Lower leg skin (tissue), 4 donors: Measurements from ENCODE around the gene IGSF9. TPM values are rescaled to one million over a fixed set of nuclear protein-coding genes. Genes with fewer than 3 reads are reported as not detected.

Source experiments
- DNase-seq, 2 donors: peaks; one replicate each; pipeline ENCODE4 v3.0.0-alpha.2; 2019; ENCODE audit warnings: low spot score in 2 of 2
- H3K4me3 ChIP-seq: fragments of 200-600 bp; sonication (generic); 2 replicates; pipeline ENCODE4 v1.5.1; 2017; ENCODE audit warnings: mild to moderate bottlenecking, low read depth; ENCODE audit not compliant: poor library complexity, severe bottlenecking
- POLR2A ChIP-seq, 2 donors: fragments of 450-650 bp; IDR thresholded peaks; one replicate each; pipeline ENCODE4 v1.6.1; 2016 to 2017; ENCODE audit warnings: antibody characterized with exemption in 2 of 2, mild to moderate bottlenecking in 1 of 2, moderate library complexity in 1 of 2
- WGBS, 2 donors: methylation state at CpG; one replicate each; pipeline ENCODE4 v1.1.5; 2018; 5-methylcytosine and 5-hydroxymethylcytosine counted together
- intact Hi-C: fragments of 100-400 bp; cut with DNase I; formaldehyde crosslinking; loops from one replicate; pipeline ENCODE4 v1.15.0; 2023; ENCODE audit warnings: low total_unique reads
- total RNA-seq, 4 donors: library from RNA; depleted of rRNA; stranded (reverse); fragments of >200 nt; gene quantifications; one replicate each; pipeline ENCODE4 v1.1.0, GENCODE V29; 2016
- TF ChIP-seq, protein P1 (sequence below), 3 donors: fragments of 450-650 bp; IDR thresholded peaks; one replicate each; pipeline ENCODE4 v1.5.1; 2016; ENCODE audit warnings: antibody characterized with exemption in 3 of 3, mild to moderate bottlenecking in 3 of 3, moderate library complexity in 2 of 3

IGSF9 gene
- total RNA-seq, 4 donors from 2014 or later: 17.7 to 29.6 (median 19.6) TPM

DNA sequence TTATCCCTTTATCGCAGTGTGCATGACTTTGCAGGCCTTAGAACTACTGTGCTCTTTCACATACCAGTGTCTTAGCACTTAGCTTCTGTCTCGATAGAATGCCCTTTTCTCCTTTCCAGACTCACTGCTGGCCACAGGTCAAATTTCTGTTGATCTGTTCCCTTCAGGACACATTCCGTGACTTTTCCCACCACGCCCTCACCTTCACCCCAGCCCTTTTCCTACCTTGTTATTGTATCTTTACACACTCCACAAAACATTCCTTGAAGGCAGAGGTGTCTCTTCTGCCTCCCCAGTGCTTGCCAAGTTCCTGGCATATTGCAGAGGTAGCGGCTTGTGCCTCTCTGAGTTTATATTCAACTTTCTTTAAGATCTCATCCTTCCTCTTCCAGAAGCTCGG lies 3.7 kb upstream of the IGSF9 start:
- 54 to 57% methylated on average over 6 of the region's 6 CpGs for WGBS, 2 donors
- DNase-seq: peak in 1 of 2 donors; percentile 43
- no peak overlapping the region for H3K4me3 ChIP-seq
- intact Hi-C loops: no loop called here
- TF ChIP-seq, protein P1, sequence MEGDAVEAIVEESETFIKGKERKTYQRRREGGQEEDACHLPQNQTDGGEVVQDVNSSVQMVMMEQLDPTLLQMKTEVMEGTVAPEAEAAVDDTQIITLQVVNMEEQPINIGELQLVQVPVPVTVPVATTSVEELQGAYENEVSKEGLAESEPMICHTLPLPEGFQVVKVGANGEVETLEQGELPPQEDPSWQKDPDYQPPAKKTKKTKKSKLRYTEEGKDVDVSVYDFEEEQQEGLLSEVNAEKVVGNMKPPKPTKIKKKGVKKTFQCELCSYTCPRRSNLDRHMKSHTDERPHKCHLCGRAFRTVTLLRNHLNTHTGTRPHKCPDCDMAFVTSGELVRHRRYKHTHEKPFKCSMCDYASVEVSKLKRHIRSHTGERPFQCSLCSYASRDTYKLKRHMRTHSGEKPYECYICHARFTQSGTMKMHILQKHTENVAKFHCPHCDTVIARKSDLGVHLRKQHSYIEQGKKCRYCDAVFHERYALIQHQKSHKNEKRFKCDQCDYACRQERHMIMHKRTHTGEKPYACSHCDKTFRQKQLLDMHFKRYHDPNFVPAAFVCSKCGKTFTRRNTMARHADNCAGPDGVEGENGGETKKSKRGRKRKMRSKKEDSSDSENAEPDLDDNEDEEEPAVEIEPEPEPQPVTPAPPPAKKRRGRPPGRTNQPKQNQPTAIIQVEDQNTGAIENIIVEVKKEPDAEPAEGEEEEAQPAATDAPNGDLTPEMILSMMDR (IDR thresholded peaks at IDR 0.05): no peak
- TF ChIP-seq POLR2A (IDR thresholded peaks at IDR 0.05): no peak

DNA sequence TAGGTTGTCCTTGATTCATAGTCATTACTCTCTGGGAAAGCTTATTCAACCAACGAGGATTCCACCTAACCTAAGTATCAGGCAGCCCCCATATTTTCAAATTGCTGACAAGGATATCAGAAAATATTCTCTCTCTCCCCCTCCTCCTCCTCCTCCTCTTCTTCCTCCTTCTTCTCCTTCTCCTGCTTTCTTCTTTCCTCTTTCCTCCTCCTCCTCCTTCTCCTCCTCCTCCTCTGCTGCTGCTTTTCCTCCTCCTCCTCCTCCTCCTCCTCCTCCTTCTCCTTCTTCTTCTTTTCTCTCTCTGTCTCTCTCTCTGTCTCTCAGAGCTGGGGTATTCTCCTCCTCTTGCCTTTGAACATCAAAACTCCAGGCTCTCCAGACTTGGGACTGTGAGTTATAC lies 2.5 kb upstream of the IGSF9 start:
- 66 to 71% methylated on average over 1 of the region's 1 CpG for WGBS, 2 donors
- H3K4me3 ChIP-seq: no peak overlapping the region
- no peak for DNase-seq
- intact Hi-C loops: no loop called here
- no peak for TF ChIP-seq POLR2A (IDR thresholded peaks at IDR 0.05)
- TF ChIP-seq, protein P1 (IDR thresholded peaks at IDR 0.05): no peak

DNA sequence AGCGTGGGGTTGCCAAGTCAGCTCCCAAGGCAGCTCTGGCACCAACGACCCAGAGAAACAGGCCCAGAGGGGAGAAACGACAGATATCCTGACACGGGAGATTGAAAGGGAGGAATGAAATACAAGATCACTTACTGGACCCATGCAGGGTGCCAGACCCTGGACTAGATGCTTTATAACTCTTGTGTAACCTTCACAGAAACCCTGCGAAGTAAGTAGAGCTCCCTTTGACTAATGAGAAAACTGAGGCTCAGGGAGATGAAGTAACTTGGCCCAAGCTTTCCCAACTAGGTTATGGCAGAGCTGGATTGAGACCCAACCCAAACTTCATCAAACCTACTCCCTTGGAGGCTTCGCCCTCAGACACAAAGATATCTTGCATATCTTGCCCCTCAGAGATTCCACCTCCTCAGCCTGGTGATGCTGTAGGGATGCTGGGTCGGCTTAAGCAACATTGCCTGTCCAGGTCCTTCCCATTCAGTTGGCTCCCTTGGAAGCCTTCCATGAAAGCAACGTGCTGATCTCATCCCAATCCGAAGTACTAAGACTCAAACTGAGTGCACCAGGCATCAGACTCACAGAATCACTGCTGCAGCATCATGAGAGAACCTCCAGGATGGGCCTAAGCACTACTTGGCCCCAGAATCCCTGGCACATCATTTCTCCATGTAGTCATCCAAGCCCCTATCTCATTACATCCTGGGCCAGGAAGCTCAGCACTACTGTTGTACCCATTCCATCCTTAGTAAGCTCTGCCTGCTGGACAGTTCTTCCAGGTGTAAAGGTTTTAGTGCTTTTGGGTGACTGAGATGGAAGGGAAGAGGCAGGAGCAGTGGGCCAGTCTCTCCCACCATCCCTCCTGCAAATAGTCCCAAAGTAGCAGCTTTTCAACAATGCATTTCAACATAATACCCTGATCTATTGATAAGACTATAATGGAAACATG lies 1.1 kb upstream of the IGSF9 start:
- 31 to 45% methylated on average over 9 of the region's 9 CpGs for WGBS, 2 donors
- peak in 1 of 2 donors; percentile 80 for DNase-seq
- H3K4me3 ChIP-seq: no peak overlapping the region
- no peak for TF ChIP-seq POLR2A (IDR thresholded peaks at IDR 0.05)
- TF ChIP-seq, protein P1 (IDR thresholded peaks at IDR 0.05): no peak
- intact Hi-C loops: no loop called here

DNA sequence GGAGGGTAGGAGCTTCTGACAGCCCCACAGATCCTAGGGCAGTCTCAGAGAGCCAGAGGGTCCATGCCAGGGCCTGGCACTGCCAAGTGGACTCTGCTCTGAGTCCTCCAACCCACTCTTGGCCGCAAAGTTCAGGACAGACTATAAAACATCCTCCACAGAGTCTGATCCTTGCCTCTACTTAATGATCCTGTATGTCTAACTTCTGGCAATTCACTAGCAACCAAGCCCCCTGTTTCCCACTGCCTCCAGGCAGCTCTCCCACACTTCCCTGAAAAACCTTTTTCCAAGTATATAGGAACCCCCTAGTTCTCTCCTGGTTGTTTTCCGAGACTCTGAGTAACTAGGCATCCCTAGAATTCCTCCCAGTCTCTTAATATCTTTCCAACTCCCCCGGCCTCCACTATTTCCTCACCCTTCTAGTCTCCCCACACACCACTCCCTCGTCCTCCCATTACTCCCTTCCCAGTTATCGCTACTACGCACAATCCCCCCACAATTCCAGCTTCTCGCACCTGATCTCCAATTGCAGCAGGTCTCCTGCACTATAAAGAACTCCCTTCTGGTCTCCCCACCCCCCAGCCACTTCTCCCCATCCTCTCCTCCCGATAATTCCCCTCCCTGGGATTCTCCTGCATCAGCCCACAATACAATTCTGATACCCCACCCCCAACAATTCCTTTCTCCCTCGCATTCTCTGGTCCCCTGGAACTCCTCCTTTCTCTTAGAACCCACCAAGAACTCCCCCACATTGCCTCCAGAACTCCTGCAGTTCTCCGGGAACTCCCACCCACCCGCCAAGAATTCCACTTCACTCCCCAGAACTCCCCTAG lies 574 bp downstream of the IGSF9 start:
- intact Hi-C loops: no loop called here
- DNase-seq: peak in 1 of 2 donors; percentile 83
- WGBS, 2 donors: 20 to 21% methylated on average over 11 of the region's 11 CpGs
- TF ChIP-seq, protein P1 (IDR thresholded peaks at IDR 0.05): no peak
- no peak for TF ChIP-seq POLR2A (IDR thresholded peaks at IDR 0.05)
- no peak overlapping the region for H3K4me3 ChIP-seq

DNA sequence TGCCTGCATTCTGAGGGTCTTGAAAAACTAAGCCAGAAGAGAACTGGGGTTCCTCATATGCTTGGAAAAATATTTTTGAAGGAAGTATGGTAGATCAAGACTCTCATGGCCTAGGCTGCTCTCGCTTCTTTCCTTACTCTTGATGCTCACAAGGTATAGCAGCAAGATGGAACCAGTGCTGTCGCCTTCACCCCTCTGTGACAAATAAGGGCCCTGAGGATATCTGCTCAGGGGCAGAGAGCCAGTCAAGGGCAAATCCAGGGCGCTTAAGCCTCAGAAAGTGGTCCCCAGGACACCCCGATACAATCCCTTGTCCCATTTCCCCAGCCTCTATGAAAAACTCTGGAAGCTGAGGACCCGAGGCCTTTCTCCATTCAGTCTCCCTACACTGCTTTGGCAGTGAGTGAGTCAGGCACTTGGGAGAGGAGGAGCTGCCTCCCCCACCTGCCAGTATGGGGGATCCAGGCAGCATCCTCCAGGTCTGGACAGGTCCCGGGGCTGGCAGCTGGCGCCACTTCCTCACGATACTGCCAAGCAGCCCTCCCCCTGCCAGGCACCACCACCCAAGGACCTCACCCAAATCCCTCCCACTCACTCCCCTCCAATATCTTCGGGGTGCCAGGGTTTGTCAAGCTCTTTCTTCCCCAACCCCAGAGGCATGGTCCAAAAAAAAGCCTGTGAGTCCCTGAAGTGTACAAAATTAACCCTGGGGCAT lies 1.3 kb downstream of the IGSF9 start:
- TF ChIP-seq, protein P1 (IDR thresholded peaks at IDR 0.05): no peak
- no peak for TF ChIP-seq POLR2A (IDR thresholded peaks at IDR 0.05)
- DNase-seq: peak in 1 of 2 donors; percentile 82
- intact Hi-C loops: no loop called here
- 53 to 54% methylated on average over 8 to 9 of the region's 9 CpGs for WGBS, 2 donors
- H3K4me3 ChIP-seq: no peak overlapping the region
